K562 (cell line): Measurements from ENCODE around the gene ERCC1. TPM values are rescaled to one million over a fixed set of nuclear protein-coding genes. Genes with fewer than 3 reads are reported as not detected.
A peak's percentile ranks its signal among the peaks of the same experiment; 100 is the strongest.

Experiments used
- CBX3 ChIP-seq, 2 experiments: IDR thresholded peaks; 1 replicate in 1 of 2; 2 replicates in 1 of 2; pipeline ENCODE4 v1.6.1; 2012; ENCODE audit warnings: inconsistent platforms in 2 of 2, low read length in 2 of 2, borderline replicate concordance in 1 of 2, control low read depth in 1 of 2
- CSDE1 ChIP-seq, 2 experiments: fragments of 450-650 bp; IDR thresholded peaks; 2 replicates each; pipeline ENCODE4 v1.6.1; 2016; ENCODE audit warnings: mild to moderate bottlenecking in 1 of 2
- EWSR1 ChIP-seq: fragments of 450-650 bp; IDR thresholded peaks from 2 replicates; pipeline ENCODE4 v1.6.1; 2018; ENCODE audit warnings: borderline replicate concordance, mild to moderate bottlenecking, low read depth, moderate library complexity; ENCODE audit not compliant: partially characterized antibody
- HMGN3 ChIP-seq: IDR thresholded peaks from 2 replicates; pipeline ENCODE4 v1.6.1; 2011; ENCODE audit warnings: borderline replicate concordance, low read depth, mild to moderate bottlenecking, mixed read lengths, low read length; ENCODE audit not compliant: insufficient read length; ENCODE audit errors: extremely low read depth
- HNRNPLL ChIP-seq: fragments of 200-400 bp; formaldehyde crosslinking; IDR thresholded peaks from 2 replicates; pipeline ENCODE4 v1.6.1; 2017; ENCODE audit warnings: low read length, low read depth, mild to moderate bottlenecking; ENCODE audit not compliant: poor library complexity, severe bottlenecking
- LCOR ChIP-seq: sonication (generic); formaldehyde crosslinking; IDR thresholded peaks from 2 replicates; pipeline ENCODE4 v1.8.0; 2022; ENCODE audit warnings: mild to moderate bottlenecking, missing genetic modification reagents
- NUFIP1 ChIP-seq: fragments of 450-650 bp; IDR thresholded peaks from 2 replicates; pipeline ENCODE4 v1.6.1; 2018; ENCODE audit not compliant: partially characterized antibody
- OTX1 ChIP-seq: fragments of 450-650 bp; formaldehyde crosslinking; IDR thresholded peaks from 2 replicates; pipeline ENCODE4 v1.4.0; 2022; ENCODE audit warnings: mild to moderate bottlenecking
- RCOR1 ChIP-seq, 2 experiments: IDR thresholded peaks; 2 replicates each; pipeline ENCODE4 v1.6.1; 2012; ENCODE audit warnings: low read depth in 2 of 2, low read length in 2 of 2, borderline replicate concordance in 1 of 2, improper control_type of control experiment in 1 of 2
- SIN3A ChIP-seq, 2 experiments: fragments of 150-350 bp in 1 of 2; IDR thresholded peaks; 2 replicates each; pipeline ENCODE4 v1.6.1; 2011 to 2016; ENCODE audit warnings: borderline replicate concordance in 2 of 2, low read depth in 2 of 2, low read length in 2 of 2, mild to moderate bottlenecking in 2 of 2, moderate library complexity in 2 of 2; ENCODE audit not compliant: control insufficient read depth in 1 of 2
- SMARCE1 ChIP-seq: fragments of 450-650 bp; IDR thresholded peaks from 2 replicates; pipeline ENCODE4 v1.7.1; 2016; ENCODE audit warnings: mild to moderate bottlenecking
- SNRNP70 ChIP-seq: fragments of 200-400 bp; formaldehyde crosslinking; optimal IDR thresholded peaks from 2 replicates; pipeline ENCODE3; 2017; ENCODE audit warnings: low read depth, low read length
- ZNF764 ChIP-seq: fragments of 250-450 bp; sonication (Bioruptor Pico); IDR thresholded peaks from 2 replicates; pipeline ENCODE4 v1.4.0; 2020; ENCODE audit warnings: low read depth, mild to moderate bottlenecking, moderate library complexity
- ZNF780A ChIP-seq: fragments of 250-450 bp; sonication (Bioruptor Pico); IDR thresholded peaks from 2 replicates; pipeline ENCODE4 v1.5.0; 2021; ENCODE audit warnings: mild to moderate bottlenecking
- polyA plus RNA-seq, 8 experiments: library from polyadenylated mRNA; depleted of rRNA in 4 of 8; stranded (reverse) in 5 of 8; unstranded in 3 of 8; fragments of >200 nt; fragmentation: Nextera tagmentation in 2 of 8; fragmentation: Illumina TruSeq in 1 of 8; extraction: Ambion mirVana in 2 of 8; extraction: Trizol in 1 of 8; gene quantifications; 2 replicates each; pipeline versions ENCODE4 v1.2.1 to v1.2.3, GENCODE V29; 2011 to 2014; ENCODE audit warnings: inconsistent platforms in 1 of 8, missing spikeins in 1 of 8
- total RNA-seq, 7 experiments: library from RNA; depleted of rRNA in 6 of 7; stranded (reverse); fragments of >200 nt in 6 of 7; fragmentation: Illumina TruSeq in 2 of 7; extraction: Trizol in 2 of 7; gene quantifications; 2 replicates each; pipeline versions ENCODE4 v1.2.1 to v1.2.3, GENCODE V29; 2011 to 2021; ENCODE audit warnings: low replicate concordance in 1 of 7
- TF ChIP-seq, protein P1 (sequence below): sonication (generic); formaldehyde crosslinking; IDR thresholded peaks from 2 replicates; pipeline ENCODE4 v1.8.0; 2022; ENCODE audit warnings: mild to moderate bottlenecking, low read depth, missing genetic modification reagents
- TF ChIP-seq, protein P2 (sequence below): fragments of 450-650 bp; formaldehyde crosslinking; IDR thresholded peaks from 2 replicates; pipeline ENCODE4 v1.4.0; 2022; ENCODE audit warnings: mild to moderate bottlenecking, moderate library complexity
- TF ChIP-seq, protein P3 (sequence below): fragments of 250-450 bp; sonication (Bioruptor Pico); IDR thresholded peaks from 2 replicates; pipeline ENCODE4 v1.5.0; 2021; ENCODE audit warnings: mild to moderate bottlenecking, moderate library complexity
- TF ChIP-seq, protein P4 (sequence below): fragments of 250-450 bp; sonication (Bioruptor Pico); IDR thresholded peaks from 2 replicates; pipeline ENCODE4 v1.5.0; 2021
- TF ChIP-seq, protein P5 (sequence below): fragments of 250-450 bp; sonication (Bioruptor Pico); IDR thresholded peaks from 2 replicates; pipeline ENCODE4 v1.4.0; 2020; ENCODE audit warnings: mild to moderate bottlenecking, moderate library complexity

The ERCC1 gene
- total and polyA plus RNA-seq, 9 of the 15 experiments (the other 6 are each of a cell fraction or from before 2014, with no cell fraction given) = 9.3 to 92.6 (median 60.0) TPM

DNA sequence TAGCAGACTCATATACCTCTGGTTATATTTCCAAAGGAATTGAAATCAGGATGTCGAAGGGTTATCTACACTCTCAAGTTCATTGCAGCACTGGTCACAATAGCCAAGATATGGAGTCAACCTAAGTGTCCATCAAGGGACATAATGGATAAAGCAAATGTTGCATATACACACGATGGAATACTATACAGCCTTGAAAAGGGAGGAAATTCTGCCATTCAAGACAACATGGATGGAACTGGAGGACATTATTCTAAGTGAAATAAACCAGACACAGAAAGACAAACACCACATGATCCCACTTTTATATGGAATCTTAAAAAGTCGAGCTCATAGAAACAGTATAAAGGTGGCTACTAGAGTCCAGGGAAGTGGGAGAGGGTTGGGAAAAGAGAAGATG, 13.6 kb upstream of the ERCC1 start (continued):
- TF ChIP-seq, protein P1, sequence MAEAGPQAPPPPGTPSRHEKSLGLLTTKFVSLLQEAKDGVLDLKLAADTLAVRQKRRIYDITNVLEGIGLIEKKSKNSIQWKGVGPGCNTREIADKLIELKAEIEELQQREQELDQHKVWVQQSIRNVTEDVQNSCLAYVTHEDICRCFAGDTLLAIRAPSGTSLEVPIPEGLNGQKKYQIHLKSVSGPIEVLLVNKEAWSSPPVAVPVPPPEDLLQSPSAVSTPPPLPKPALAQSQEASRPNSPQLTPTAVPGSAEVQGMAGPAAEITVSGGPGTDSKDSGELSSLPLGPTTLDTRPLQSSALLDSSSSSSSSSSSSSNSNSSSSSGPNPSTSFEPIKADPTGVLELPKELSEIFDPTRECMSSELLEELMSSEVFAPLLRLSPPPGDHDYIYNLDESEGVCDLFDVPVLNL (CRISPR knock-in tag) = no peak
- TF ChIP-seq, protein P2, sequence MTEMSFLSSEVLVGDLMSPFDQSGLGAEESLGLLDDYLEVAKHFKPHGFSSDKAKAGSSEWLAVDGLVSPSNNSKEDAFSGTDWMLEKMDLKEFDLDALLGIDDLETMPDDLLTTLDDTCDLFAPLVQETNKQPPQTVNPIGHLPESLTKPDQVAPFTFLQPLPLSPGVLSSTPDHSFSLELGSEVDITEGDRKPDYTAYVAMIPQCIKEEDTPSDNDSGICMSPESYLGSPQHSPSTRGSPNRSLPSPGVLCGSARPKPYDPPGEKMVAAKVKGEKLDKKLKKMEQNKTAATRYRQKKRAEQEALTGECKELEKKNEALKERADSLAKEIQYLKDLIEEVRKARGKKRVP (CRISPR knock-in tag) = no peak
- TF ChIP-seq LCOR (CRISPR knock-in tag) = no peak
- no peak for TF ChIP-seq CSDE1 (IDR thresholded peaks at IDR 0.05)
- no peak for TF ChIP-seq ZNF764 (CRISPR knock-in tag)
- peak in 1 of 2 experiments; percentile 61; a peak in 2 of 3 replicates for TF ChIP-seq CBX3 (IDR thresholded peaks at IDR 0.05; ENCODE audit: borderline replicate concordance in 1 of 2, low read length in 2 of 2)
- TF ChIP-seq, protein P3, sequence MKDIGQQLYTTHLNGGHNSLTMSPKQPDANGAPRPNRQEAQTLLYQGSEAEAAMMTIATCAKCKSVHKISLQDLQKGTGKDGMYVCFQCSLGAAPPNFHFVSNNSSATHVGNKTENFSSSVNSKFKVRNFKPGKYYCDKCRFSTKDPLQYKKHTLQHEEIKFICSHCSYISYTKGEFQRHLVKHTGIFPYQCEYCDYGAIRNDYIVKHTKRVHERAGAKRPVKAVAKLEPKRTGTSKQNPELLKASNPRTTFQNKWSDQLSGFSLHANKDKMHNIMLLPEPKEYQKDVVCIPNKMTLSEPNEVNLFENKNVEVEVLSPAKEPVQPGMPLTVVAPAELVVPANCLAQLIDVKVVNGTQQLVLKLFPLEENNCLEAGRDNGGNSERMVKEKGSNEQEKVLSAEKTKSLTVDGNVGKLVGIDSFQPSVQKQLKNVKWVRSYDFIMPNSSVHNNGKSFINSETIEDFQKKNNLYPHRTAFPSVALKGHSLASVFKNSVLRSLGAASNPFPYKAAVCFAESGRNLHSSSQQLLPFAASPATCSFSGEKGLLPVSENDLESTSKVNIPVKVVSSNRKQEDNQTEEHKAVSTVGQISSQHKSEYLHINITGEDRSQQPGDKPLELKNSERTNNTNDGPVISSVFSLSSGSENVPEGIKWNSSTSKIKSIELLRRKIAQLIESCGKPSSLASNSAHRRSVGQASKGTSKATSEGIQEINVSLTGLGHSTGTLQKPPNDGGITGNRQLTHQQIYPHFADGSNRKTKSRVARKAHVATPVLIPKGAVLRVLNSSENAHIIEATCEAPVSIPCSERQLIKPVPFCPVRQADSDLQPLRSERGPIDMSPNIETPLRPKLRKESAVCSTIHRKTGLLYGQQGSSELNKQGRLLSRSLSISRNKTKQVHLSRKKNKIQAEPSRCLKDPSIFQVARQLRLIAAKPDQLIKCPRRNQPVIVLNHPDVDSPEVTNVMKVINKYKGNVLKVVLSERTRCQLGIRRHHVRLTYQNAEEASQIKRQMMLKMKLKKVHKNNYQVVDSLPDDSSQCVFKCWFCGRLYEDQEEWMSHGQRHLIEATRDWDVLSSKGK = no peak
- TF ChIP-seq ZNF780A (CRISPR knock-in tag) = no peak
- TF ChIP-seq, protein P4, sequence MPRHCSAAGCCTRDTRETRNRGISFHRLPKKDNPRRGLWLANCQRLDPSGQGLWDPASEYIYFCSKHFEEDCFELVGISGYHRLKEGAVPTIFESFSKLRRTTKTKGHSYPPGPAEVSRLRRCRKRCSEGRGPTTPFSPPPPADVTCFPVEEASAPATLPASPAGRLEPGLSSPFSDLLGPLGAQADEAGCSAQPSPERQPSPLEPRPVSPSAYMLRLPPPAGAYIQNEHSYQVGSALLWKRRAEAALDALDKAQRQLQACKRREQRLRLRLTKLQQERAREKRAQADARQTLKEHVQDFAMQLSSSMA (CRISPR knock-in tag) = no peak
- no peak for TF ChIP-seq SIN3A (IDR thresholded peaks at IDR 0.05; ENCODE audit: borderline replicate concordance in 2 of 2, control insufficient read depth in 1 of 2, low read depth in 2 of 2, low read length in 2 of 2)
- 0 out of 4 replicates have a peak, but pooled peaks of 1 of the 2 experiments have one; percentile 15 for TF ChIP-seq RCOR1 (IDR thresholded peaks at IDR 0.05; ENCODE audit: borderline replicate concordance in 1 of 2, low read depth in 2 of 2, low read length in 2 of 2)
- TF ChIP-seq HNRNPLL = no peak
- no peak for TF ChIP-seq NUFIP1
- TF ChIP-seq HMGN3 = no peak
- TF ChIP-seq, protein P5, sequence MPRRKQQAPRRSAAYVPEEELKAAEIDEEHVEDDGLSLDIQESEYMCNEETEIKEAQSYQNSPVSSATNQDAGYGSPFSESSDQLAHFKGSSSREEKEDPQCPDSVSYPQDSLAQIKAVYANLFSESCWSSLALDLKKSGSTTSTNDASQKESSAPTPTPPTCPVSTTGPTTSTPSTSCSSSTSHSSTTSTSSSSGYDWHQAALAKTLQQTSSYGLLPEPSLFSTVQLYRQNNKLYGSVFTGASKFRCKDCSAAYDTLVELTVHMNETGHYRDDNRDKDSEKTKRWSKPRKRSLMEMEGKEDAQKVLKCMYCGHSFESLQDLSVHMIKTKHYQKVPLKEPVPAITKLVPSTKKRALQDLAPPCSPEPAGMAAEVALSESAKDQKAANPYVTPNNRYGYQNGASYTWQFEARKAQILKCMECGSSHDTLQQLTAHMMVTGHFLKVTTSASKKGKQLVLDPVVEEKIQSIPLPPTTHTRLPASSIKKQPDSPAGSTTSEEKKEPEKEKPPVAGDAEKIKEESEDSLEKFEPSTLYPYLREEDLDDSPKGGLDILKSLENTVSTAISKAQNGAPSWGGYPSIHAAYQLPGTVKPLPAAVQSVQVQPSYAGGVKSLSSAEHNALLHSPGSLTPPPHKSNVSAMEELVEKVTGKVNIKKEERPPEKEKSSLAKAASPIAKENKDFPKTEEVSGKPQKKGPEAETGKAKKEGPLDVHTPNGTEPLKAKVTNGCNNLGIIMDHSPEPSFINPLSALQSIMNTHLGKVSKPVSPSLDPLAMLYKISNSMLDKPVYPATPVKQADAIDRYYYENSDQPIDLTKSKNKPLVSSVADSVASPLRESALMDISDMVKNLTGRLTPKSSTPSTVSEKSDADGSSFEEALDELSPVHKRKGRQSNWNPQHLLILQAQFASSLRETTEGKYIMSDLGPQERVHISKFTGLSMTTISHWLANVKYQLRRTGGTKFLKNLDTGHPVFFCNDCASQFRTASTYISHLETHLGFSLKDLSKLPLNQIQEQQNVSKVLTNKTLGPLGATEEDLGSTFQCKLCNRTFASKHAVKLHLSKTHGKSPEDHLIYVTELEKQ (CRISPR knock-in tag) = no peak
- TF ChIP-seq EWSR1 = no peak
- no peak for TF ChIP-seq OTX1 (CRISPR knock-in tag)
- no peak for TF ChIP-seq SMARCE1
- TF ChIP-seq SNRNP70 = no peak
